GM21367 (cell line): ENCODE measurements around the gene TAF4.

ENCODE experiments used
- ATAC-seq: cut with Tn5 transposase; IDR thresholded peaks from one replicate; pipeline ENCODE4 v1.9.1; 2021; ENCODE audit not compliant: unreplicated experiment

The TAF4 gene

GRCh38 chr20:62022575-62023139 is 43.0 kb downstream of the TAF4 start:
- no peak for ATAC-seq

GRCh38 chr20:62021793-62022385 is 43.8 kb downstream of the TAF4 start:
- no peak for ATAC-seq

GRCh38 chr20:62020935-62021701 is 44.6 kb downstream of the TAF4 start:
- no peak for ATAC-seq

GRCh38 chr20:62019881-62020492 is 45.7 kb downstream of the TAF4 start:
- no peak for ATAC-seq

- no peak for ATAC-seq
Measured at GRCh38 chr20:62019144-62019805, 46.4 kb downstream of the TAF4 start.

- no peak for ATAC-seq
Measured at GRCh38 chr20:62018437-62019143, 47.1 kb downstream of the TAF4 start.

- ATAC-seq: no peak
Measured at GRCh38 chr20:62015540-62016288, 50.0 kb downstream of the TAF4 start.

- no peak for ATAC-seq
Measured at GRCh38 chr20:62014889-62015537, 50.7 kb downstream of the TAF4 start.

GRCh38 chr20:62014488-62014775 is 51.2 kb downstream of the TAF4 start:
- no peak for ATAC-seq

- ATAC-seq: no peak
Measured at GRCh38 chr20:62012631-62013030, 53.0 kb downstream of the TAF4 start.

GRCh38 chr20:62011938-62012534 is 53.6 kb downstream of the TAF4 start:
- ATAC-seq: no peak

- ATAC-seq: no peak
Measured at GRCh38 chr20:62011403-62011790, 54.3 kb downstream of the TAF4 start.

GRCh38 chr20:62010551-62011402 is 54.9 kb downstream of the TAF4 start:
- ATAC-seq: no peak

- ATAC-seq: no peak
Measured at GRCh38 chr20:62009869-62010445, 55.7 kb downstream of the TAF4 start.

GRCh38 chr20:62009322-62009721 is 56.4 kb downstream of the TAF4 start:
- ATAC-seq: no peak

GRCh38 chr20:62008643-62009183 is 57.0 kb downstream of the TAF4 start:
- no peak for ATAC-seq

GRCh38 chr20:62007127-62007647 is 58.5 kb downstream of the TAF4 start:
- no peak for ATAC-seq

- ATAC-seq: no peak
Measured at GRCh38 chr20:62006482-62006881, 59.2 kb downstream of the TAF4 start.
